ENCODE measurements around the gene PTTG1IP2. TPM values are rescaled to one million over a fixed set of nuclear protein-coding genes. Genes with fewer than 3 reads are reported as not detected.

The PTTG1IP2 gene
- total RNA-seq, 4 donors from 2014 or later, result not detected

DNA sequence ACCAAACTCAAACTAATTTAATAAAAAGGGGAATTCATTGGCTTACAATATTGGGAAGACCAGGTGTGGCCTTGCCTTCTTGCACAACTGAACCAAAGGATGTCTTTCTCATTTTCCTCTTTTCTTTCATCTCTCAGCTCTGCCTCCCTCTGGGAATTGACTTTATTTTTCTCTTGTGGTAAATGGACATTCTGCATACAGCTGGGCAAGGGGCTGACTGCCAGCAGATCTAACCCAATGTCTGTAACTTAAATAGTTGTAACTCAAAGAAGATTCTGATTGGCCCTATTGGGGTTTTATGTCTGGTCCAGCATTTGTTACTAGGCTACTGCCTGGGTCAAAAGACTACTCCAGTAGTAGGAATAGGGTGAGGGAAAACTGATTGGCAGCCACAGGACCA lies 15.3 kb downstream of the PTTG1IP2 start:
- DNase-seq, result no peak
- Histone ChIP-seq H3K4me3 (no peak overlapping the region), H3K9me3 (no peaks in the 10 kb centered on the region), H3K36me3 (no peaks in the 10 kb centered on the region), H3K27ac (no peak overlapping the region), H3K4me1 (no peaks in the 10 kb centered on the region), H3K27me3 (no peaks in the 10 kb centered on the region)
- no peak for TF ChIP-seq POLR2A (IDR thresholded peaks at IDR 0.05)
- TF ChIP-seq, protein P1, sequence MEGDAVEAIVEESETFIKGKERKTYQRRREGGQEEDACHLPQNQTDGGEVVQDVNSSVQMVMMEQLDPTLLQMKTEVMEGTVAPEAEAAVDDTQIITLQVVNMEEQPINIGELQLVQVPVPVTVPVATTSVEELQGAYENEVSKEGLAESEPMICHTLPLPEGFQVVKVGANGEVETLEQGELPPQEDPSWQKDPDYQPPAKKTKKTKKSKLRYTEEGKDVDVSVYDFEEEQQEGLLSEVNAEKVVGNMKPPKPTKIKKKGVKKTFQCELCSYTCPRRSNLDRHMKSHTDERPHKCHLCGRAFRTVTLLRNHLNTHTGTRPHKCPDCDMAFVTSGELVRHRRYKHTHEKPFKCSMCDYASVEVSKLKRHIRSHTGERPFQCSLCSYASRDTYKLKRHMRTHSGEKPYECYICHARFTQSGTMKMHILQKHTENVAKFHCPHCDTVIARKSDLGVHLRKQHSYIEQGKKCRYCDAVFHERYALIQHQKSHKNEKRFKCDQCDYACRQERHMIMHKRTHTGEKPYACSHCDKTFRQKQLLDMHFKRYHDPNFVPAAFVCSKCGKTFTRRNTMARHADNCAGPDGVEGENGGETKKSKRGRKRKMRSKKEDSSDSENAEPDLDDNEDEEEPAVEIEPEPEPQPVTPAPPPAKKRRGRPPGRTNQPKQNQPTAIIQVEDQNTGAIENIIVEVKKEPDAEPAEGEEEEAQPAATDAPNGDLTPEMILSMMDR (IDR thresholded peaks at IDR 0.05), result no peak

DNA sequence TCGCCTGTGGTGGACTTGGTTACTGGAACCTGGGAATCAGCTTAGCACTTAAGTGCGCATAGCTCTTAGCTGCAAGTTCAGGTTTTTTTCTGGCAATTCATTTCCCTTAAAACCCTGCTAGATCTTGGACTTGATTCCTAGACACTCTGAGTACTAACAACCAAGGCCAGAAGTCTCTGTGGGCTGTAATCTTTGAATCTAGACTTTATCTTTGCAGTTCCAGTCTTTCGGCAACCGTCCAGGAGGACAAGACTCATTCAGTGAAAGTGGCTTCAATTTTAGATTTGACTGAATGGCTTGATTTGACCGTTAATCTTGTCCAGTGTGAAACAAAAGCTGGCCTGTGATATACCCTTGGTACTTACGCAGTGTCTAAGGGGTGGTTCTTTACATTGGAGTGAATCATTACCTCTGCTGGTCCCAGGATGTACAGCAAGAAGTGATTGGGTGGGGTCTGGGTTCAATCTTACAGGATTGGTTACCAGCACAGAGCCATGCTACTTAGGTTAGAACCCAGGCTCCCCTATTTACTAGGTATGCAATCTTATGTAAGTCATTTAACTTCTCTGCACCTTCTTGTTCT lies 16.4 kb downstream of the PTTG1IP2 start:
- Histone ChIP-seq H3K4me3 (no peak overlapping the region), H3K27ac (no peak overlapping the region), H3K9me3 (no peaks in the 10 kb centered on the region), H3K4me1 (no peaks in the 10 kb centered on the region), H3K36me3 (no peaks in the 10 kb centered on the region), H3K27me3 (no peaks in the 10 kb centered on the region)
- TF ChIP-seq, protein P1 (IDR thresholded peaks at IDR 0.05), result no peak
- TF ChIP-seq POLR2A (IDR thresholded peaks at IDR 0.05), result no peak
- no peak for DNase-seq

DNA sequence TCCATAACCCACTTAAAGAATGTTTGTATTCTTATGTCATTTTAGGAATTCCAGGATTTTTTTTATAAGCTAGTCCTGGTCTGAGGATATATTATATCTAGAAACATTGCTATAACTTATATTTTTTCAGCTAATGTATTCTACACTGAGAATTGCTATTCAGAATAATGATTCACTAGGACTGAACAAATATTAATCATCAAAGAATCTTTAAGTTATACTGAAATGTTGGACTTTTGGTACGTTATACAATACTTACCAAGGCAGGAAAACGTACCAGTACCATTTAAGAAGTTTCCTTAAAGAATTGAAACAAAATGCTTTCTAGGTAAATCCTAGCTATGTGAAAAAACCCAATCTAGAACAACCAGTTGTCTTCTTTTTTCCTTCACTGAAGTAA lies 18.4 kb downstream of the PTTG1IP2 start:
- H3K36me3 ChIP-seq, result no peaks in the 10 kb centered on the region
- H3K4me1 ChIP-seq, result no peaks in the 10 kb centered on the region
- H3K27me3 ChIP-seq, result no peaks in the 10 kb centered on the region
- no peaks in the 10 kb centered on the region for H3K9me3 ChIP-seq
- no peak overlapping the region for H3K4me3 ChIP-seq
- no peak overlapping the region for H3K27ac ChIP-seq
- DNase-seq, result no peak
- TF ChIP-seq POLR2A (IDR thresholded peaks at IDR 0.05), result no peak
- TF ChIP-seq, protein P1 (IDR thresholded peaks at IDR 0.05), result no peak

DNA sequence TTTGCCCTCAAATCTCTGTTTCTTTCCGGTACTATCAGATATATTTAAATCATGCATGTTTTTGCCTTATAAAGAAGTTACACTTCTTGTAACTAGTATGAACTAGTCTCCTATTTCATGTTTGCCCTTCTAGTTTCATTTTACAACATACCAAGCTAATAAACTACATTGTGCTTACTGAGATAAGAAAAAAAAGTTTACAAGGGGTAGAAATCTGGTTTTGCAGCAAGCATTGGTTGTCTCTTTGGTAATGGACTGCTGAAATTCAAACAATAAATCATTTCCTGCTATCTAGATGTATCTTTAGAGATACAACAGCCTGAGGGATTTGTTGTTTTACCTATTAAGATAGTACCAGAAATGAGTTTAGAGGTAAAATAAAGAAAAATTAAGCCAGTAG lies 18.8 kb downstream of the PTTG1IP2 start:
- no peak for DNase-seq
- Histone ChIP-seq H3K36me3 (no peaks in the 10 kb centered on the region), H3K4me1 (no peaks in the 10 kb centered on the region), H3K4me3 (no peak overlapping the region), H3K9me3 (no peaks in the 10 kb centered on the region), H3K27ac (no peak overlapping the region), H3K27me3 (no peaks in the 10 kb centered on the region)
- TF ChIP-seq, protein P1 (IDR thresholded peaks at IDR 0.05), result no peak
- TF ChIP-seq POLR2A (IDR thresholded peaks at IDR 0.05), result no peak

DNA sequence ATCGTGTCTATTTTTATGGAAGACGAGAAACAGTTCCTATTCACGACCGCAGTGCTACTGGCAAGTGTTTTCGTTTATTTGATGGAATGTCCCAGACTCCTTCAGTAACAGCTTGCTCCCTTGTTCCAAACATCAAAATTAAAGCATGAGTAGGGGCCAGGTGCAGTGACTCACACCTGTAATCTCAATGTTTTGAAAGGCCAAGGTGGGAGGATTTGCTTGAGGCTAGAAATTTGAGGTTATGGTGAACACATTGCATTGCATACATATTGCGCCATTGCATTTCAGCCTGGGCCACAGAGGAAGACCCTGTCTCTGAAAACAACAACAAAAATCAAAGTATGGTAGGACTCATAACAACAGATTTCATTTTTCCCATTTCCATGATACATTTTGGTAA lies 22.8 kb downstream of the PTTG1IP2 start:
- Histone ChIP-seq H3K27ac (no peak overlapping the region), H3K4me3 (no peak overlapping the region), H3K4me1 (no peaks in the 10 kb centered on the region), H3K36me3 (no peaks in the 10 kb centered on the region), H3K9me3 (no peaks in the 10 kb centered on the region), H3K27me3 (no peaks in the 10 kb centered on the region)
- no peak for DNase-seq
- TF ChIP-seq, protein P1 (IDR thresholded peaks at IDR 0.05), result no peak
- TF ChIP-seq POLR2A (IDR thresholded peaks at IDR 0.05), result no peak

DNA sequence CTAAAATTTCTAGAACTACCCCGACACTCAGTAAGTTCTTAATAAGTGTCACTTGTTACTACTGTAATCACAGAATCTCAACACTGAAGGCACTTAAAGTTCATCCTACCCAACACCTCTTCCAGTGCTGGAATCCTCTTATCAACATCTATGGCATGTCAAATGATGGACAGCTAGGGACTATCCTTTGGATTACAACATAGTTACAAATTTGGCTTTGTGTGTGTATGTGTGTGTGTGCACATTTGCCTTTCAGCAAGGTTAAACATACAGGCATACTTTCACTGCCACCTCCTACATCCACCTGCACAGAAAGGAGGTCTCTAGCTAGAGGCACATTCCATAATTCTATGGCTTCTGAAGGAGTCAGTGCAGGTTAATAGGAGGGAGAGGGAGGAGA lies 25.8 kb downstream of the PTTG1IP2 start:
- H3K4me3 ChIP-seq, result no peak overlapping the region
- no peak for DNase-seq
- no peak overlapping the region for H3K27ac ChIP-seq
- no peaks in the 10 kb centered on the region for H3K27me3 ChIP-seq
- H3K9me3 ChIP-seq, result no peaks in the 10 kb centered on the region
- H3K36me3 ChIP-seq, result no peaks in the 10 kb centered on the region
- TF ChIP-seq, protein P1 (IDR thresholded peaks at IDR 0.05), result no peak
- TF ChIP-seq POLR2A (IDR thresholded peaks at IDR 0.05), result no peak
- H3K4me1 ChIP-seq, result no peaks in the 10 kb centered on the region
